NCI-H2107 treated with DMSO at 0.1 percent for 48 hours (cell line): Measurements from ENCODE around the gene SELENOI.
"Not testable (repeated sequence)": the region's sequence is repeated elsewhere in the genome, so short reads cannot be mapped to it uniquely, and the experiment has no call there.

Experiments
- DNase-seq: peaks from one replicate; lab custom pipeline; 2025; ENCODE audit not compliant: unreplicated experiment; lab: John Stamatoyannopoulos, UW

SELENOI gene

DNA sequence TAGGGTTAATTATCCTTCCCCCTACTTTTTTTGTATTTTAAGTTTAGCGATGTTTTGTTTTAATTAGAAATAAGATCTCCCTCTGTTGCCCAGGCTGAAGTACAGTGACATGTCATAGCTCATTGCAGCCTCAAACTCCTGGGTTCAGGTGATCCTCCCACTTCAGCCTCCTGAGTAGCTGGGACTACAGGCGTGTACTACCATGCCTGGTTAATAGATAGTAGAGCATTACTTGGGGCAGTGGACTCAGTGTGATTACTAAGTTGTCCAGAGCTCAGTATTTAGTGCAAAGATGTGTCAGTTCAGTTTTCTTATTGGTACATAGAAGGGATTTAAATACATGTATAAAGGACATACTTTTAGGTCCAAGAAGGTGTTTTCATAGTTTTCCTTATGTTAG, 10.2 kb downstream of the SELENOI start:
- DNase-seq = no peak

DNA sequence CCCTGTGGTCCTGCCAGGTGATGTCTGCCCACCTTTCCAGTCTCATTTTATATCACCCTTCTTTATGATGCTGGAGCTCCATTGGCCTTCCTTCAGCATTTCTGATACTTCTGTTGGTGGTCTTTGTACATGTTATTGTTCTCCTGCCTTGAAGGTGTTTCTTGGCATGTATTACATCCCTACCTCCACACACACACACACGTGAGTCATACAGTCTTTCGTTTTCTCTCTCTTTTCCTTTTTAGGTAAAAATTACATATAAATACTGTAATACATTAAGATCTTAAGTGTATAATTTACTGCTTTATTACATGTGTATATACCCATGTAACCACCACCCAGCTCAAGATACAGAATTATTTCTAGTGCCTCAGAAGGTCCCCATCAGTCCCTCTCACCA, 10.8 kb downstream of the SELENOI start:
- DNase-seq = no peak

DNA sequence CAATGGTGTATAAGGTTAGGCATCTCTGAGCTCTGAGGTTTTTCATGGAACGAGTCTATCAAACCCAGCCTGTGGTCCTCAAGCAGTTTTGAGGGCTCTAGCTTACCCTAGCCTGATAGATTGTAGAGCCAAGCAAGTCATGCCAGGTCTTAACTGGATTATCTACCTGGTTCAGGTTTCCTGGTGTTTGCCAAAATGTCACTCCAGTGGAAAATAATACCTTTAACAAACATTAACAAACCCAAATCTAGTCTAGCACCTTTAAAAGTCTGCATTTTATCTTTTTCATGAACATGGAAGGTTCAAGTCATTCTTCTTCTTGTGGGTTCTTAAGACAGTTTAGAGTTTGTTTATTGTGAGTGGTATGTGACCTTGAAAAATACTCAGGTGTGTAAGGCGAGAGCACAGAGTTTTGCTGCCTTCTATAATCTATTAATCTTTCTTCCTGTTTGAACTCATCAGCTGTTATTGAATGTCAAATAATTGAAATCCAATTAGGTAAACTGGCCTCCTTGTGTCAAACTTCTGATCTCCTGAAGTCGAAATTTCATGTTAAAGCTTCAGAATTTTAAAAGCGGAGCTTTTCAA, 14.0 kb downstream of the SELENOI start:
- DNase-seq = no peak

DNA sequence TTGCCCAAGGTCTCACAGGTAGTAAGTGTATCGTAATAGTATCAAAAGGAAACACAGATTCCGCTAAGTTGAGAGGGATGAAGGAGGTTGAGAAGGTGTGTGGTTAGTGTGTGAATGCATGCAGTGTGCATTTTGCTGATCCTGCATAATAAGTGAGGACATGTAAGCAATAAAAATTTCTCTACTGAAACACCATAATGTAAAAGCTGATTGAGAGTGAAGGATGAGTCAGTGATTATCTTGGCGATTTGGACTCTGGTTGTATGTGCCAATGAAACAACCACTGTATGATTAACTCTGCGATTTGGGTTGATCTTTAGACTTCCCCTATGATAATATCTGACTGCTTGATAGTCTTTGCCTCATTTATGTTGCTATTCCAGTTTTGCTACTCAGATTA, 17.4 kb downstream of the SELENOI start:
- no peak for DNase-seq

DNA sequence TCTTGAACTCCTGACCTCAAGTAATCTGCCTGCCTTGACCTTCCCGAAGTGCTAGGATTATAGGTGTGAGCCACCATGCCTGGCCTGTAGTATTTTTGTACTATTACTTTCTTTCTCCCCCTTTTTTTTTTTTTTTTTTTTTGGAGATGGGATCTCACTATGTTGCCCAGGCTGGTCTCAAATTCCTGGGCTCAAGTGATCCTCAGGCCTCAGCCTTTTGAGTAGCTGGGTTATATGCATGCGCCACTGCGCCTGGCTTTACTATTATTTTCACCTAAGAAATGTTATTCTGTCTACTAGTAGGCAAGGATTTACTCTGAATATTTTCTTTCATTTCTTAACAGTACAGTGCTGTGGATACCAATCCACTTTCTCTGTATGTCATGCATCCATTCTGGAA, 18.0 kb downstream of the SELENOI start:
- no peak for DNase-seq

DNA sequence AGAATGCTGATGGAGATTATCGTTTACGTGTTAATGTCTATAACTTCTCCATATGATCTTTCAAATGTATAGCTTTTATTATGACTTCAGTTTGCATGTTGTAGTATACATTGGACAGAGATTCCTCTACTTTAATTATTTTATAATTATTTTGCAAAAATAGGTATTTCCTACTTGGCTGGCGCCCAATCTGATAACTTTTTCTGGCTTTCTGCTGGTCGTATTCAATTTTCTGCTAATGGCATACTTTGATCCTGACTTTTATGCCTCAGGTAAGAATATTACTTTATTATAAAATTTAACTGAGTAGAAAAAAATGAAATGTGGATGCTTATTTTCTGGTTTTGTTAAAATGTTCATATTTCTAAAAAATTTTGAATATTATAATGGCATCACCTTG, 18.7 kb downstream of the SELENOI start:
- no peak for DNase-seq

DNA sequence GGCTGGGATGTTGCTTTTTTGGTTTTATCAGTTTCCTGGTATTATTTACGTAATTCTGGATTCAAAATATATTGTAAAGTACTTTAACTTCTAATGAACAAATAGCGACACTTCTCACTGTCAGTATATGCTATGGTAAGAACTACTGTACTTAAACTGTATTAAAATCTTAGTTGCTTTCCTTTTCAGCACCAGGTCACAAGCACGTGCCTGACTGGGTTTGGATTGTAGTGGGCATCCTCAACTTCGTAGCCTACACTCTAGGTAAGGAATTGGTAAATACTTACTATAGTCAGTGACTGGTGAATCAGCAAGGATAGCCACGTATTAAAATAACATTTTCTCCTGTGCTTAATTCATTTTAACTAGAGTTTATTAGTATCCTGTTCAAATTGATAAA, 21.0 kb downstream of the SELENOI start:
- no peak for DNase-seq

GRCh38 chr2:26369664-26370063, 23.7 kb downstream of the SELENOI start:
- not testable (repeated sequence) for DNase-seq

DNA sequence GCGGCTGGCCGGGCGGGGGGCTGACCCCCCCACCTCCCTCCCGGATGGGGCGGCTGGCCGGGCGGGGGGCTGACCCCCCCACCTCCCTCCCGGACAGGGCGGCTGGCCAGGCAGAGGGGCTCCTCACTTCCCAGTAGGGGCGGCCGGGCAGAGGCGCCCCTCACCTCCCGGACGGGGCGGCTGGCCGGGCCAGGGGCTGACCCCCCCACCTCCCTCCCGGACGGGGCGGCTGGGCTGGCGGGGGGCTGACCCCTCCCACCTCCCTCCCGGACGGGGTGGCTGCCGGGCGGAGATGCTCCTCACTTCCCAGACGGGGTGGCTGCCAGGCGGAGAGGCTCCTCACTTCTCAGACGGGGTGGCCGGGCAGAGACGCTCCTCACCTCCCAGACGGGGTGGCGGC, 25.0 kb downstream of the SELENOI start:
- not testable (repeated sequence) for DNase-seq

GRCh38 chr2:26376799-26377198, 30.9 kb downstream of the SELENOI start:
- DNase-seq = no peak

DNA sequence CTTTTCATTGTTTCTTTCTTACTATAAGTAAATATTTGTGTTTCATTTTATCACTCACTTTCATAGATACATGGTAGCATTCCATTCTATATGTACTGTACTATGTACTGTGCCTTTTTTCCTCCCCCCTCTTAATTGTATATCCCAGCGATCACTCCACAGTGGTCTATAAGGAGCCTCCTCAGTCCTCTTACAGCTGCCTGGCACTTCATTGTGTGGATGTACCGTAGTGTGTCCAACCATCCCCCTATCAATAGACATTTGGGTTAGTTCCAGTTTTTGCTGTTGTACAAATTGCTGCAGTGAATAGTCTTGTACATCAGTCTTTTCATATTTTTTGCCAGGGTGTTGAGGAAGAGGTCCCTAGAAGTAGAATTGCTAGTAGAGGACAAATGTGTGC, 34.3 kb downstream of the SELENOI start:
- DNase-seq = no peak

GRCh38 chr2:26382564-26382963, 36.6 kb downstream of the SELENOI start:
- no peak for DNase-seq

- DNase-seq = no peak
Observed at GRCh38 chr2:26384183-26384582, 38.2 kb downstream of the SELENOI start.

- DNase-seq = no peak
Observed at GRCh38 chr2:26384597-26384996, 38.7 kb downstream of the SELENOI start.

GRCh38 chr2:26387189-26387588, 41.2 kb downstream of the SELENOI start:
- DNase-seq = no peak

DNA sequence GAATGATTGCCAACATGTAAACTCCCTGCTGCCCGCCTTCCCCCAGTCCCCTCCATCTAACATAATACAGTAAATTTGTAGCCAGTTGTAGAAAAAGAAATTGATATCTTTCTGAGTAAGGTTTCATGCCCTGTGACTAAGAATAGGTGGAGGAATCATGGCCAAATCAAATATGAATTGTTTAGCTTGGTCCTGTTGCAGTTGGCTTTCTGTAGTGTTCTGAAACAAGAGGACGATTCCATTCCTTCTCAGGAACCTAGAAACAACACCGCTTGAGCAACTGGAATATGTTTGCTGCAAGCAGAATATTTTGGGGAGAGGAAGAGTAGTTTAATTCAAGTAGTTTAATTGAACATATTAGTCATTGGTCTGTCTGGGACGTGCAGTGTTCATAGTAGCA, 48.8 kb downstream of the SELENOI start:
- no peak for DNase-seq

DNA sequence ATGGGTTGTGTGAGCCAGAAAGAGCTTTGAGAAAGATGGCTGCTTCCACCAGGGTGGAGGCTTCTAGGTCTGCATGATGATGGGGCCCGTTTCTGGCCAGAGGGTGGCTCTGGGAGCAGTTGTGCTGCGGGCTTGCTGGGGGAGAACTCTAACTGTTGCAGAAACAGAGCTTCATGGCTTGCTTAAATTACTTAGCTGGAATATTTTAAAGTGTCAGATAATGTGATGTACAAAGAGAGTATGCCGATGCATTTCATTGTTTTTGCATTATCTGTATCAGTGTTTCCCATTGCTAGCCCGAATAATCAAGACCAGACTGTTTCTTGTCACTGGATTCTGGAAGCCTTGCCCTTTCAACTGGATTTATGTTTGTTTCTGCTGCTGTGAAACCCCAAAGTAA, 49.5 kb downstream of the SELENOI start:
- no peak for DNase-seq

GRCh38 chr2:26396734-26397298, 50.9 kb downstream of the SELENOI start:
- no peak for DNase-seq

DNA sequence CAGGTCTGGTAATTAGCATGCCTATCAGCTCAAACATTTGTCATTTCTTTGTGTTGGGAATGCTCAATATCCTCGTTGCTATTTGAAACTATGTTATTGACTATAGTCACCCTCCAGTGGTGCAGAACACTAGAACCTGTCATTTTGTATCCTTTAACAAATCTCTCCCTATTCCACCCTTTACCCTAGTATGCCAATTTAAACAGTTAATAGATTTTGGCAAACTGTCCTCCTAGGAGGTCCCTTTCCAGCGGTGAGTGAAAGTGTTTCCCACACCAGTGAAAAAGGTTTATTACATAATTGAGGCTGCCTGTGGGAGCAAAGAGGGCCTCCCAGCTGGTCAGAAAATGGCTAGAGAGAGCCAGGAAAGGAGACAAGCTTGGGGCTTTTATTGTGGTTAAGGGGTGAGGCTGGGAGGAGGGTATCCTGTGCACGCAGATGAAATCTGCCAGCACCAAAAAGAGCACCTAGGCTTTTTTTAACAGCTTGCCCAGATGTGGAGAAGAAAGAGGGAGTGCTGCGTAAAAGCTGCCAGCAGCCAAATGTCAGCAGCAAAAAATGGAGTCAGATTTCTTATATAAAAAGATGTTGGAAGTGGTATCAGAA, 53.9 kb downstream of the SELENOI start:
- peak; percentile 12 for DNase-seq

DNA sequence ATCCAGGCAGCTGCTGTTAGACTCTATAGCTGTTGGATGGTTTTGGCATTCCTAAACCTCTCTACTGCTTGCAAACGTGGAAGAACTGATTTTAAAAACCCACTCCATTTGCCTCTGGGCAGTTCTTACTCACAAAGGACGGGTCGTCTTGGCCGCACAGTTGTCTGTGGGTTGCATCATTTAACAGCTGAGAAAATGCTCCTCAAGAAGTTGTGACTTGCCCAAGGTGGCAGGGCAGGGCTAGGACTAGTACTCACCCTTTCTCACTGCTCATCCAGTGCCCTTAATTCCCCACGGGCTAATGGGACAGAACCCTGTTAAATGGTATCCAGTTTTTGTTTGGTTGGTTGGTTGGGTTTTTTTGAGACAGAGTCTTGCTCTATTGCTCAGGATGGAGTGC, 54.8 kb downstream of the SELENOI start:
- DNase-seq = no peak

- peak; percentile 50 for DNase-seq
Observed at GRCh38 chr2:26401739-26402541, 56.0 kb downstream of the SELENOI start, which contains the start of gene DRC1. TSS of gene DRC1 (plus strand) at chr2:26401920. CDS start at chr2:26401990, 70 bp downstream.

DNA sequence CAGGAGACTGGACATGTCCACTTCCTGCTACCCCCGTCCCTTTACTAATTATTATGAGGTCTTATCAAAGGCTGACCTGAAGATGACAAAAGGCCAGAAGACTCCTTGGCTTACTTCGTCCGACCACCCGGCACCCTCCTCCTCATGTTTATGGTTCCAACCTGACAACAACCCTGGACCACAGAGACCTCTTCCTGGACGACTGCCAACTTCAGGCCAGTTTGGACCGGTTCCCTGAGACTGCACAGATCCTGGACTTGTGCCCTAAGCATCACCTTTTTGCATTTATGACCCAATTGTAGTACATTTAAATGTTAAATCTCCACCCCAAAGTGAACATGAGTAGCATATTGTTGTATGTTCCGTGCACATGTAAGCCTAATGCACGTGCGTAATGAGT, 61.6 kb downstream of the SELENOI start:
- no peak for DNase-seq
